ENCODE data around the gene IGHMBP2.

IGHMBP2 gene

GRCh38 chr11:68892576-68892975 is 11.1 kb upstream of the IGHMBP2 start:
- no peak for DNase-seq
- H4K20me1 ChIP-seq (ENCODE audit: insufficient read depth, low read length), result 0 out of 2 replicates have a peak, but pooled peaks cover 8% of the 10 kb centered on the region
- no peak overlapping the region for H3K4me2 ChIP-seq (ENCODE audit: insufficient read depth, low read length)
- no peak overlapping the region for H3K9ac ChIP-seq (ENCODE audit: low read depth, low read length)
- H3K36me3 ChIP-seq (ENCODE audit: insufficient read depth, low read length), result peaks cover 69% of the 10 kb centered on the region
- no peak overlapping the region for H3K27ac ChIP-seq (ENCODE audit: low read length)
- ATAC-seq (ENCODE audit: insufficient read depth, low read depth), result no peak
- H3K4me3 ChIP-seq (ENCODE audit: low read depth in 1 of 2, low read length in 2 of 2), result no peak overlapping the region
- H2AFZ ChIP-seq (ENCODE audit: low read depth, low read length), result no peak overlapping the region
- no peaks in the 10 kb centered on the region for H3K4me1 ChIP-seq (ENCODE audit: insufficient read depth, low read length)
- no peaks in the 10 kb centered on the region for H3K27me3 ChIP-seq (ENCODE audit: insufficient read depth, low read length, poor library complexity)
- no peaks in the 10 kb centered on the region for H3K79me2 ChIP-seq (ENCODE audit: insufficient read depth, low read length)
- no peak for TF ChIP-seq CTCF (IDR thresholded peaks at IDR 0.05; ENCODE audit: borderline replicate concordance, extremely low read depth, low read length, poor library complexity, severe bottlenecking)
- no peaks in the 10 kb centered on the region for H3K9me3 ChIP-seq (ENCODE audit: insufficient read depth, low read length, severe bottlenecking)

DNA sequence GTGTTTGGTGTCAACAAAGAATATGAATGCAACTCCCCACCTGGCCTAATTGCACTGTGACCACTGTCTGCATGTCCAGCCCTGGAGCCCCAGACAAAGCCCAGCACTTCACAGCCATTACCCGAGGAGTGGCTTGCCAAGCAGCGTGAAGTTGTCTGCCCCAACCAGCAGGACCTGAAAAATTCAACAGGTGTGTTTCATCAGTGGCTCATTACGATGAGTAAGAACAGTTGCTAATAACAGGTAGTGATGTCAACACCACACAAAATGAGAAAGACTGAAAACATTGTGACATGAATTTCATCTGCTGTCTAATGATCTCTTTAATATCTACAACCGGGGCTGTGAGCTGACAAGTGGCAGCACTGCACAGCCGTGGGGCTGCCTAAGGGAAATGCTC is 10.4 kb upstream of the IGHMBP2 start:
- Histone ChIP-seq H3K79me2 (ENCODE audit: insufficient read depth, low read length) (no peaks in the 10 kb centered on the region), H3K4me1 (ENCODE audit: insufficient read depth, low read length) (no peaks in the 10 kb centered on the region), H2AFZ (ENCODE audit: low read depth, low read length) (no peak overlapping the region), H3K27me3 (ENCODE audit: insufficient read depth, low read length, poor library complexity) (no peaks in the 10 kb centered on the region), H3K4me2 (ENCODE audit: insufficient read depth, low read length) (no peak overlapping the region), H3K36me3 (ENCODE audit: insufficient read depth, low read length) (peaks cover 76% of the 10 kb centered on the region), H3K9ac (ENCODE audit: low read depth, low read length) (no peak overlapping the region), H3K4me3 (ENCODE audit: low read depth in 1 of 2, low read length in 2 of 2) (no peak overlapping the region), H3K9me3 (ENCODE audit: insufficient read depth, low read length, severe bottlenecking) (no peaks in the 10 kb centered on the region), H3K27ac (ENCODE audit: low read length) (no peak overlapping the region), H4K20me1 (ENCODE audit: insufficient read depth, low read length) (0 out of 2 replicates have a peak, but pooled peaks cover 8% of the 10 kb centered on the region)
- ATAC-seq (ENCODE audit: insufficient read depth, low read depth) (no peak), DNase-seq (no peak)
- no peak for TF ChIP-seq EZH2 (IDR thresholded peaks at IDR 0.05; ENCODE audit: borderline replicate concordance, low read depth, low read length, severe bottlenecking)
- no peak for TF ChIP-seq CTCF (IDR thresholded peaks at IDR 0.05; ENCODE audit: borderline replicate concordance, extremely low read depth, low read length, poor library complexity, severe bottlenecking)

- DNase-seq (no peak), ATAC-seq (ENCODE audit: insufficient read depth, low read depth) (no peak)
- H3K27ac ChIP-seq (ENCODE audit: low read length), result no peak overlapping the region
- H2AFZ ChIP-seq (ENCODE audit: low read depth, low read length), result no peak overlapping the region
- no peak overlapping the region for H3K9ac ChIP-seq (ENCODE audit: low read depth, low read length)
- peaks cover 18% of the 10 kb centered on the region; the same call in 1 of the 2 replicates for H4K20me1 ChIP-seq (ENCODE audit: insufficient read depth, low read length)
- H3K4me3 ChIP-seq (ENCODE audit: low read depth in 1 of 2, low read length in 2 of 2), result no peak overlapping the region
- H3K36me3 ChIP-seq (ENCODE audit: insufficient read depth, low read length), result peaks cover 84% of the 10 kb centered on the region
- H3K9me3 ChIP-seq (ENCODE audit: insufficient read depth, low read length, severe bottlenecking), result no peaks in the 10 kb centered on the region
- H3K27me3 ChIP-seq (ENCODE audit: insufficient read depth, low read length, poor library complexity), result no peaks in the 10 kb centered on the region
- no peak for TF ChIP-seq CTCF (IDR thresholded peaks at IDR 0.05; ENCODE audit: borderline replicate concordance, extremely low read depth, low read length, poor library complexity, severe bottlenecking)
- no peak for TF ChIP-seq EZH2 (IDR thresholded peaks at IDR 0.05; ENCODE audit: borderline replicate concordance, low read depth, low read length, severe bottlenecking)
- H3K79me2 ChIP-seq (ENCODE audit: insufficient read depth, low read length), result peaks cover 10% of the 10 kb centered on the region
- peaks cover under 1% of the 10 kb centered on the region; the same call in 1 of the 2 replicates for H3K4me1 ChIP-seq (ENCODE audit: insufficient read depth, low read length)
- no peak overlapping the region for H3K4me2 ChIP-seq (ENCODE audit: insufficient read depth, low read length)
These were observed 7.3 kb upstream of the IGHMBP2 start for GRCh38 chr11:68896171-68896959.

Data from DND-41 (cell line).